HG02623 (cell line): ENCODE data around the gene PKNOX1.
"Not testable (repeated sequence)": the region's sequence is repeated elsewhere in the genome, so short reads cannot be mapped to it uniquely, and the experiment has no call there.

Experiments
- ATAC-seq: cut with Tn5 transposase; IDR thresholded peaks from one replicate; pipeline ENCODE4 v1.9.1; 2021; ENCODE audit warnings: moderate library complexity; ENCODE audit not compliant: unreplicated experiment

The PKNOX1 gene

GRCh38 chr21:42949094-42949755, 25.1 kb upstream of the PKNOX1 start:
- not testable (repeated sequence) for ATAC-seq

DNA sequence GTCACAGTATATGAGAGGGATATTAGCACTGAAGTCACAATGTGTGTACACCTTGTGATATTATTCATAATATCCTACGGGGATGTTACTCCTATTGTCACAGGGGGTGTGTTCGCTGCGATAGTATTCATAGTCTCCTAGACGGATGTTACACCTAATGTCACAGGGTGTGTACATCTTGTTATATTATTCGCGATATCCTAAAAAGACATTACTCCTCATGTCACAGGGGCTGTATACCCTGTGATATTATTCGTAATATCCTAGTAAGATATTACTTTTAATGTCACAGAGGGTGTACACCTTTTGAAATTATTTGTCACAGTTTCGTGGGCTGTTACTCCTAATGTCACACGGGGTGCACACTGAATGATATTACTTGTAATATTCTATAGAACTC, 23.2 kb upstream of the PKNOX1 start:
- ATAC-seq: not testable (repeated sequence)

GRCh38 chr21:42956824-42957630, 17.3 kb upstream of the PKNOX1 start:
- peak; percentile 99 for ATAC-seq

DNA sequence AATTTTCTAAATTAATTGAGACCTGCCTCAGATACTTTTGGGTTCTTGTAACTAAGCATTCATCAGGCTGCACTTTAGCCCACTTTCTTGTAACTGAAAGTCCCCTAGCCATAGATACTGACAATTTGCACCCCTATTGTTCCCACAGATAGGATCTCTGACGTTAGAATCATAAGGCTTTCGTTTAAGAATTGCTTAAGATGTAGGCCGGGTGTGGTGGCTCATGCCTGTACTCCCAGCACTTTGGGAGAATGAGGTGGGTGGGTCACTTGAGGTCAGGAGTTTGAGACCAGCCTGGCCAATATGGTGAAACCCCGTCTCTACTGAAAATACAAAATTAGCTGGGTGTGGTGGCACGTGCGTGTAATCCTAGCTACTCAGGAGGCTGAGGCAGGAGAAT, 16.2 kb upstream of the PKNOX1 start:
- ATAC-seq: not testable (repeated sequence)

GRCh38 chr21:42959728-42960127, 14.6 kb upstream of the PKNOX1 start:
- no peak for ATAC-seq

DNA sequence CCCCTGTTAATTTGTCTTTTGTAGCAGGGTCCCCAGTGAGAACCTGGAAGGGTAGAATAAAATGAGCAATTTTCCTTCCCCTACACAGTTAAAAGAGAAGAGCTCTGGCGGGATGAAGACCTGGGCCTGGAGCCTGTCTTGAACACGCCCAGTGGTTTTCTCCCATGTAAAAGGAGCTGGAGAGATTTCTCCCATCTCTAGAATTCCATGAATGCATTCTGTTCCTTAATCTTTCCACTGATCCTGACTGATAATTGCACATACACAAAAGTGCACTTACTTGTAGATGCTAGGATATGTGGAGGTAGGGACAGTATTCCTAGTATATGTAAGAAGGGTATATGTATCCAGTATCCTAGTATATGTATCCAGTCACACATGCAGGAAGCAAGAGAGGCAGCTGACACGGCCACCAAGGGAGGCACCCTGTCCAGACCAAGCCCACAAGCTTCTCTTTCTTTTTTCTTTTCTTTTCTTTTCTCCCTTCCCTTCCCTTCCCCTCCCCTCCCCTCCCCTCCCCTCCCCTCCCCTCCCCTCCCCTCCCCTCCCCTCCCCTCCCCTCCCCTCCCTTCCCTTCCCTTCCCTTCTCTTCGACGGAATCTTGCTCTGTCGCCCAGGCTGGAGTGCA, 11.9 kb upstream of the PKNOX1 start:
- ATAC-seq: no peak

DNA sequence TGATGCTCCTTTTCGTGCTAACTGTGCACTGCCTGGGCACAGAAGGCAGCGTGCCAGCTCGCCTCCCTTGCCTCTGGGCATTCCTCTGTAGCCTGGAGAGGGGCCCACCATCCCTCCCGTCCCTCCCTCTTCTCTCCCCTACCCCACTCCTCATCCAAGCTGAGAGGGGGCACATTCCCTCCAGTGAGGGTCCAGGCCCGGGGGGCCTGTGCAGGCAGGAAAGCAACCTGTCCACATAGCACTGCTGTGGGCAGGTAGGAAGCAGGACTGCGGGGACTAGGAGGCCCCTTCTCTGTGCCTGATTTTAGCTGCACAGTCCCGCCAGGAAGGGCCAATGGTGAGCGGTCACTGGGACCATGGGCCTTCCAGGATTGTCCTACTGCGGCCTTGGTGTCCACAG, 10.3 kb upstream of the PKNOX1 start:
- ATAC-seq: no peak

DNA sequence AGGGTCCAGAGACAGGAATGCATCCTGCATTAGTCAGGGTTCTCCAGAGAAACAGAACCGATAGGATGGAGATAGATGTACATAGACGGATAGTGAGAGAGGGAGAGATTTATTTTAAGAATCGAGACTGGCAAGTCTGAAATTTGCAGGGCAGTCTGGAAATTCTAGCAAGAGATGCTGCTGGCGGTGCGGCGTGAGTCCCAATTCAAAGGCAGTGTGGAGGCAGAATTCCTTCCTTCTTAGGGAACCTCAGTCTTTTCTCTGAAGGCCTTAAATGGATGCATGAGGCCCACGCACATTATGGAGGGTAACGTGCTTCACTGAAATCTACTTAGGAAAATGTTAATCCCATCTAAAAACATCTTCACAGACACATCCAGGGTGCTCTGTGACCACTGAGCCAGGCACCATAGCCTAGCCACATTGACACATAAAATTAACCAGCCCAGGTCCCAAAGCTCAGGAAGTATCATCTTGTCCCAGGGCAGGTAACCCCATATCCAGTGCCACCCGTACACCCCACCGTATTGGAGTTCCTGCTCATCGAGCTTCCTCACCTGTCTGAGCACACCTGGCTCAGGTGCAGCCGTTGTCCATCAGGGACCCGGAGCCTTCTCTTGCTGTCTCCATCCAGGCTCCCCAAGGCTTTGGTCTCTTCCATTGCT, 9.7 kb upstream of the PKNOX1 start:
- ATAC-seq: no peak

- ATAC-seq: no peak
Measured at GRCh38 chr21:42965211-42965560, 9.2 kb upstream of the PKNOX1 start.

- ATAC-seq: not testable (repeated sequence)
Measured at GRCh38 chr21:42967616-42968015, 6.7 kb upstream of the PKNOX1 start.

- ATAC-seq: no peak
Measured at GRCh38 chr21:42969193-42969600, 5.2 kb upstream of the PKNOX1 start.

DNA sequence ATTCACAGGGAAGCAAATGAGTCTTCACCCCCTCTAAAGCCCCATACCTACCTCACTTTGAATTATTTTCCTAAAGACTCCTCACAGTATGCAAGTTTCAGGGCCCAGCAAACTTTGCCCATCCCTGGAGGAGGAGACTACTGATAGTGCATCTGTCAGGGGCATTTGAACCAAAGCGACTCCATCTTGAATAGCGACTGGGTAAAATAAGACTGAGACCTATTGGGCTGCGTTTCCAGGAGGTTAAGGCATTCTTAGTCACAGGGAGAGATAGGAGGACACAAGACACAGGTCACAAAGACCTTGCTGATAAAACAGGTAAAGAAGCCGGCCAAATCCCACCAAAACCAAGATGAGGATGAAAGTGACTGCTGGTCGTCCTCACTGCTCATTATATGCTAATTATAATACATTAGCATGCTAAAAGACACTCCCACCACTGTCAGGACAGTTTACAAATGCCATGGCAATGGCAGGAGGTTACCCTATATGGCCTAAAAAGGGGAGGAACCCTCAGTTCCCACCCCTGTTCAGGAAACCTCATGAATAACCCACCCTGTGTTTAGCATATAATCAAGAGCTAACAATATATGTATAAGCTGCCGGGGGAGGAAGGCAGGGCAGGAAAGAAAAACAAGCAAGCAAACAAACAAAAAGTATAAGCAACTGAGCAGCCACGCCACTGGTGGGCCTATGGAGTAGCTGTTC, 3.3 kb upstream of the PKNOX1 start:
- ATAC-seq: no peak

GRCh38 chr21:42971897-42972275, 2.5 kb upstream of the PKNOX1 start:
- ATAC-seq: no peak

GRCh38 chr21:42973309-42973990, 912 bp upstream of the PKNOX1 start:
- no peak for ATAC-seq

DNA sequence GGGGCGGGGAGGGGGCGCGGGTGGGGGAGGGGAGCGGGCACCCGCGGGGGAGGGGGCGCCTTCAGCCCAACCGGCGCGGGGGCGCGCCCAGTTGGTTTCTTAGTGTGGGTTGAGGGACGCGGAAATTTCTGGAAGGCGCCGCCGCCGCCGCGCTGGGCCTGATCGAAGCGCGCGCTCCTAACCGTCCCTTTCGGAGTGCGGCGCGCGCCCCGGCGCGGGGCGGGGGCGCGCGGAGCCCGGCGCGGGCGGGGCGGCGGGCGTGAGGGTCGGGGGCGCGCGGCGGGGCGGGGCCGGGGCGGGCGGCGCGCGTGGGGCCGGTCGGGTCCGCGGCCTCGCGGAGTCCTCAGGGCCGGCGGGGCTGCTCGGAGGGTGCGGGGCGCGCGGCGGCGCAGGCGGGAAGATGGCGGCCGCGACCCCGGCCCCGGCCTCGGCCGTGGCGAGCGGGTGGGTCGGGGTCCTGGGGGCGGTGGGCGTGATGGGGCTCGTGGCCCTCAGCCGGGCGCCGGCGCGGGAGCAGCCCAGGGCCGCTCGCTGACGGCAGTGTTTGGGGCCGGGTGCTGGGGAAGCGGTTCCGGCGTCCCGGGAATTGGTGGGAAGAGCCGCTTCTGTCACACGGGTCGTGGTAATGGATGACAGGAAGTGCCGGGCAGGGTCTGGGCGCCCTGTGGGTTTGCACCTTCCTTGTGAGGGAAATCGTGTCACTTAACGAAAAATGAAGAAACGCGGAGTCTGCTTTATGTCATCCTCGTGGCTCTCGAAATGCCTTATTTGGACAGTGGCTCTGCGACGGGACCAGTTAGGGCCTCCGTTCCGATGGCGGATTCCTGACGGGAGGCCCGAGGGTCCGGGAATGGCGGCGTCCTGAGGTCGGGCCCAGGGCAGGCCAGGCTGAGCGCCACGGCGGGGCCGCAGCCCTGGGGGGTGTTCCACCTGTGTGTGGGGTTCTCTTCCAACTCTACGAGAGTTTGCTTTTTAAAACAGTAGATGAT, 764 bp downstream of the PKNOX1 start:
- ATAC-seq: peak; percentile 30

DNA sequence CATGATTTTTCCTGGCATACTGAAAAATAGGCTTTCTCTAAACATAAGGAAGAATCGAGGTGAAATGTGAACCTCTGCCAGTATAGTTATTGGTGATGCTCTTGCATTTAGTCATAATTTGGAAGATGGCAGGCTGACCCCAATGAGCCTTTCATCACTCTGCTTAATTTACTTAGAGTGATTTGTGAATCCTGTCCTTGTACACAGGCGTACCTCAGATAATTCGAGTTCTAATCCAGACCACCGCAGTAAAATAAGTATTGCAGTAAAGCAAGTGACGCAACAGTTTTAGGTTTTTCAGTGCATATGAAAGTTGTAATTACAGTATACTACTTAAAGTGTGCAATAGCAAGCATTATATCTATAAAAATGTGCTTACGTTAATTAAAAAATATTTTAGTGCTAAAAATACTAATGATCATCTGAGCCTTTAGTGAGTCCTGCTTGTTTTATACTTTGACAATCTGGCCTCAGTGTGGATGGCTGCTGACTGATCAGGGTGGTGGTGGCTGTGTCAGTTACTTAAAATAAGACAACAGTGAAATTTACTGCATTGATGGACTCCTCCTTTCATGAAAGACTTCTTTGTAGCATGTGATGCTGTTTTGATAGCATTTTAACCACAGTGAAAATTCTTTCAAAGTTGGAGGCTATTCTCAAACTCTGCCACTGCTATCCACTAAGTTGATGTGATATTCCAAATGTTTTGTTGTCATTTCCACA, 1.7 kb downstream of the PKNOX1 start:
- no peak for ATAC-seq

GRCh38 chr21:42980312-42981213, 6.2 kb downstream of the PKNOX1 start:
- ATAC-seq: no peak

- no peak for ATAC-seq
Measured at GRCh38 chr21:42981214-42981523, 6.8 kb downstream of the PKNOX1 start.
